GM21576 (cell line): ENCODE results near the gene NKD1.

Experiments
- ATAC-seq: cut with Tn5 transposase; IDR thresholded peaks from one replicate; pipeline ENCODE4 v1.9.1; 2021; ENCODE audit warnings: mild to moderate bottlenecking, moderate library complexity; ENCODE audit not compliant: unreplicated experiment

Gene NKD1

DNA sequence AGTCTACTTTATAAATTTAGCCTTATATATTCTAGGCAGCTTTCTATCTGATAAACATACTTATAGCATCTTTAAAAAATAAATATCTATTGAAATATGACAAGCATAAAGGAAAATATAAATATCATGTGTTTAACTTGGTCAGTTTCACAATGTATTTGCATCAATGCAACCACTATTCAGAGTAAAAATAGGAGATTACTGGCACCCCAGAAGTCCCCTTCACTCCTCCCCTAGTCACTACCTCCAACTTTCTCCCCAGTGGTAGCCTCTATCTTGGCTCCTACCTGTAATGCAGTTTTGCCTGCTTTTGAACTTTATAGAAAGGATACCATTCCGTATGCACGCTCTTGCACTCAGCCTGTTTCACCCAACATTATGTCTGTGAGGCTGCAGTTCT lies 142.0 kb downstream of the NKD1 start:
- ATAC-seq = no peak

DNA sequence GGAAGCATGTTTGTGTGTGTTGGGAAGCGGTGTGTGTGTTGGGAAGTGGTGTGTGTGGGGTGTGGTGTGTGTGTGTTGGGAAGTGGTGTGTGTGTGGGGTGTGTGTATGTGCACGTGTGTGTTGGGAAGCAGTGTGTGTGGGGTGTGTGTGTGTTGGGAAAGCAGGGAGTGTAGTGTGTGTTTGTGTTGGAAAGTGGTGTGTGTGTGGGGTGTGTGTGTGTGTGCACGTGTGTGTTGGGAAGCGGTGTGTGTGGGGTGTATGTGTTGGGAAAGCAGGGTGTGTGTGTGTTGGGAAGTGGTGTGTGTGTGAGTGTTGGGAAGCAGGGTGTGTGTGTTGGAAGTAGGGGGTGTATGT lies 144.4 kb downstream of the NKD1 start:
- ATAC-seq = no peak

DNA sequence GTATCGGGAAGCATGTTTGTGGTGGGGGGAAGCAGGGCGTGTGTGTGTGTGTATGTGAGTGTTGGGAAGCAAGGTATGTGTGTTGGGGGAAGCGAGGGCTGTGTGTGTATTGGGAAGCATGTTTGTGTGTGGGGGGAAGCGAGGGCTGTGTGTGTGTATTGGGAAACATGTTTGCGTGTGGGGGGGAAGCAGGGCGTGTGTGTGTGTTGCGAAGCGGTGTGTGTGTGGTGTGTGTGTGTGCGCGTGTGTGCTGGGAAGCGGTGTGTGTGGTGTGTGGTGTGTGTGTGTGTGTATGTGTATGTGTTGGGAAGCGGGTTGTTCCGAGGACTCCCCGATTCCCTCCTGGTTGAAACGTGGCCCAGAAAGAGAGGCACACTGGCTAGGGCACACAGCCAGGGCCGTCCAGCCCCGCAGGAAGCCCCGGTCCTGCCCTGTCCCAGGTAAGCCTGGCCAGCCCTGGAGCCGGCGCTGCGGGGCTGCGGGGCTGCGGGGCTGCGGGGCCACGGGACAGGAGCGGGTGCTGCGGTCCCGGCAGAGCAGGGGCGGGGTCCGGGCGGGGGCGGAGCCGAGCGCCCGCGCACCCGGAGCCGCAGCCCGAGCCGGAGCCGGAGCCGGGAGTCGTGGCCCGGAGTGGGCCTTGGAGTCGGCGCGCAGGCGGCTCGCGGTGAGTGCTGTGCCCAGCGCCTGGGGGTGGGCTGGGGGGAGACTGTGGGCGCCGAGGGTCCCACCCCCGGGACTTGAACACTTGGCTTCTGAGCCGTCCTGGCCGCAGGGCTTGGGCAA lies 145.0 kb downstream of the NKD1 start, which contains the start of gene NOD2:
Gene NOD2, plus strand, starts transcription at position 608 of the 783 bp plus-strand sequence. CDS start 5,890 bp downstream, outside the sequence.
- ATAC-seq = no peak

DNA sequence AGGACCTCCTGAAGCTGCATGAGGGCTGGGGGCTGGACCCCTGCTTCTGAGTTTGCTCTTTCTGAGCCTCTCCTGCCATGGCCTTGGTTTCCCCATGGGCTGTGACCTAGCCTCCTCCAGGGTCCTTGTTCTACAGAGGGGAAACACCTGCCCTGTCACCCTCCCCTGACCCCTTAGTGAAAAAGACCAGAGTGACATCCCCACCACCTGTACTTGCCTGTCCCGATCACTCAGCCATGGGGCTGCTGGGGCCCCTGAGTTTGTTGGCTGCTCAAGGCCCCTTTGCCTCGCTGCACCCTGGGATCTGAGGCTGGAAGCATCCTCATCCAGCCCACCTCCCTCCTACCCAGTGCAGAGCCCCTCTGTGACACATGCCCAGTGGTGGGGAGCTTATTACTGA lies 146.0 kb downstream of the NKD1 start:
- ATAC-seq = no peak

DNA sequence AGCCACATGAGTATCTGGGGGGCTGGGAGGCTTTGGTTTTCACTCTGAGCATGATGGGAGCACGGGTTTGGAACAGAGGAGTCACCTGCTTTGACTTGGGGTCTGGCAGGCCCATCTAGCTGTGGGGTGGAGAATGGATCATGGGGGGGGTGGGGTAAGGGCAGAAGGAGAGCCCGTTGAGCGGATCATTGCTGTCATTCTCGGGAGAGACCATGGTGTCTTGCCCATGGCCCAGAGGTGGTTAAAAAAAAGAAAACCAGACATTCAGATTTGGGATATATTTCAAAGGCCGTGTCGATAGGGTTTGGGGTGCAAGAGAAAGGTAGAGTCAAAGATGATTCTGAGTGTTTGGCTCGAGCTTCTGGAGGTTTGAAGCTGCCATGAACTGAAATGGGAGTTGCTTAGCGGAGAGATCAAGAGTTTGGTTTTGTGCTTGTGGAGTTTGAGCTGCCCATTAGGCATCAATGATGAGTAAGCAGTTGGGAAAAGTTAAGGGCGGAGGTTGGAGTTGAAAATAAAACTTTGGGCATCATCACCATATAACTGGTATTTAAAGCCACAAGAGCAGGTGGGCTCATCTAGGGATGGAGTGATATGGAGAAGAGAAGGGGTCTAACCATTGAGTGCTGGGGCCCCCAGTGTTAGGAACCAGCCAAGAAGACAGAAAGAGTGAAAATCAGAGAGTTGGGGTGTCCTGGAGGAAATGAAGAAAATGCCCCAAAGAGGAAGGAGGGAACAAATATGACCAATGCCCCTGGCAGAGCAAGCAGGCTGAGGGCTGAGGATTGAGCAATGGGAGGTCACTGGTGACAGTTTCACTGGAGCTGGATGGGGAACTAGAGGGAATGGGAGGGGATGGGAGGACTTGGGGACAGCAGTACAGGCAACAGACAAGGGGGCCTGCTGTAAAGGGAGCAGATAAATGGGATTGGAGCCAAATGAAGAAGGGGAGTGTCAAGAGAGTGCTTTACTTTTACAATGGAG lies 147.1 kb downstream of the NKD1 start:
- no peak for ATAC-seq

DNA sequence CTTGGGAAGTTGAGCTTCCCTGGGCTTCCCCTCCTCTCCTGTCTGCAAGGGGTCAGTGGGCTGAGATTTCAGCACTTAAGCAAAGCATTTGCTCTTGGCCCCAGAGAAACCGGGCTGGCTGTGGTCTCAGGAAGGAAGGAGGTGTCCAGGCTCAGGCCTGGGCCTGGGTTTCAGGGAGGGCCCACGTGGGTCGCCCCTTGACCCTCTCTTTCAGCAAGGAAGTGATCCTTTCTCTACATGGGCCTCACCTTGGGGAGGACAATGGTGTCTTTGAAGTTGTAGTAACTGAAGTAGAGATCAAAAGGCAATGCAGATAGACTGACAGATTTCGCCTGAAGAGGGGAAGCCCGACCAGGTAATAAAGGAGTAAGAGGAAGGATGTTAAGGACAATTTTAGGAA lies 147.9 kb downstream of the NKD1 start:
- no peak for ATAC-seq

DNA sequence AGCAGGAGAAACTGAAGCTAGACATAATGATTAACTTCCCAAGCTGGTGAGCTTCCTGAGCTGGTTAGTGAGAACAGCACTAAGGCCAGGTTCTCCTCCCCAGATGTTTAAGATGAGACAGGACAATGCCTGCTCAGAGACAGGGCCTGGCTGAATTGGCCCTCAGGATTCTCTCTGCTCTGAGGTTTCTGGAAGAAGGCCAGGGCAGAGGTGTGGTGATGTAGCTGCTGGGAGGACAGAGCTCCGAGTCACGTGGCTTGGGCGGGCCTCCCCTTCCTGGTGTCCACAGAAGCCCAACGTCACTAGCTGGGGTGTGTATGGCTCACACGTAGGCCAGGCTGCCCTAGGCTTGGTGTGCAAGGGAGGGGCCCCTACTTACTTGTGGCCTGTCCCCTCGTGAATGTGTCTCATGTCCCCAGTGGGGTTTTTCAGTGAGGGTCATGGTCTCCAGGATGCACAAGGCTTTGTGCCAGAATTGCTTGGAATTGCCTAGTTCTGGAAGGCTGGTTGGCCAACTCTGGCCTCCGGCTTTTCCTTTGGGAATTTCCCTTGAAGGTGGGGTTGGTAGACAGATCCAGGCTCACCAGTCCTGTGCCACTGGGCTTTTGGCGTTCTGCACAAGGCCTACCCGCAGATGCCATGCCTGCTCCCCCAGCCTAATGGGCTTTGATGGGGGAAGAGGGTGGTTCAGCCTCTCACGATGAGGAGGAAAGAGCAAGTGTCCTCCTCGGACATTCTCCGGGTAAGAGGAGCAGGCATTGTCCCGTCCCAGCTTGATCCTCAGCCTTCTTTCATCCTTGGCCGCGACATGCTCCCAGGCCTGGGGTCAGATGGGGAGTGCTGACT lies 148.6 kb downstream of the NKD1 start:
- ATAC-seq = peak; percentile 55

DNA sequence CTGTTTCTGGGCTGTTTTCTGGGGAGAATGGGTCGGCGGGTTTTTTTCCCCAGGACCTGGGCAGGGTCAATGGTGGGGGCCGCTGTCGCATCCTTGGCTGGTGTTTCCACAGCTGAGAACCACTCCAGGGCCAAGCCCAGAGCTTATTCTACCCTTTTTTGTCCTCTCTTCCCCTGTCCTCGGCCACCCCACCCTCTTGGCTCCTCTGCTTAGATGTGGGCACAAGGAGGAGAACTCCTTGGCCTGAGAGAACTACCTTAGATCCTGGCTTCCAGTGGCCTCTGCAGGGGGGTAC lies 149.2 kb downstream of the NKD1 start:
- no peak for ATAC-seq

DNA sequence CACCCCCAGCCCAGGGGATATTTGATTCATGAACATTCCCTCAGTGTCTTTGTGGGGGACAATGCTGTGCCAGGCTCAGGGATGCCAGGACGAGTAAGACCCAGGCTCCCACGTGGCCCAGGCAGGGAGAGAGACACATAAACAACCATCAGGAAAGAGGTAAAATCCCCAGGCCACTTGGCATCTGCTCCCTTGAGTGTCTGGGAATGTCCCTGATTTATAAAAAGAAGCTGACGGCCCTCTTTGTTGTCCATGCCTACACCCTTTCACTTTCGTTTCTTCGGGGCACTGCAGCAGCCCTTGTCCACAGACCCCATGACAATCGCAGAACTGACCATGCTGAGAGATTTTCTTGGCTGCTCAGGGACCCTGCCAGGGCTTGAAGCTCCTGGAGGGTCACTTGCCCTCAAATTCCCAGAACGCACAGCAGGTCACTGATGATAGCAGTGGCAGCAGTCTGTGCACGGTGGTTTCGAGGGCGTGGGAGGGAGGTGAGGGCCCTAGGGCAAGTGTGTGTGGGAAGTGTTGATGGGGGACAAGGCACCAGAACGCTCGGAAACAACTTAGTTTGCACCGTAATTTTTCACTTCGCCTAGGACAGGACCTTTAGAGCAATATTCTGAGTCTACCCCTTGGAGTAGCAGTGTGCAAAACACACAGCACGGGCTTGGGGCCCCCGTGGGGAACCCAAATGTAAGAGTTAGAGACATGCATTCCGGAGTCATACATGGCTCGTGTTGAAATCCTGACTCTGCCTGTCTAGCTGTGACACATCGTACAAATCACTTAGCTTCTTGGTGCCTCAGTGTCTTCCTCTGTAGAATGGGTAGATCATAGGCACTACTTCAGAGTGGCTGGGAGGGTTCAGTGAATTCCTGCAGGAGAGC lies 149.9 kb downstream of the NKD1 start:
- ATAC-seq = peak; percentile 38
